Naive thymus-derived CD8-positive, alpha-beta T cell (primary cell): ENCODE measurements around the gene LUZP2. TPM values are rescaled to one million over a fixed set of nuclear protein-coding genes. Genes with fewer than 3 reads are reported as not detected.

Source experiments
- ATAC-seq, 2 donors: fragments of 150-1000 bp; cut with Tn5 transposase in 1 of 2; sonication (Bioruptor Pico), chemical (Tn5 transposase) in 1 of 2; 1 replicate in 1 of 2; 2 replicates in 1 of 2; pipeline ENCODE4 v1.10.0; 2021; ENCODE audit warnings: mild to moderate bottlenecking in 2 of 2, moderate library complexity in 2 of 2
- POLR2A ChIA-PET: fragments of 350-600 bp; sonication (Branson Sonifier 250); formaldehyde crosslinking; loops from one replicate; lab custom pipeline; 2021; ENCODE audit warnings: antibody characterized with exemption; lab: Charles Lee
- DNase-seq, 10 donors: peaks; one replicate each; pipeline versions ENCODE4 v3.0.0 to v3.0.0-alpha.2; 2020 to 2022
- H3K27ac Mint-ChIP-seq, 10 donors: one replicate each; pipeline ENCODE4 v1.8.0; 2020 to 2022; ENCODE audit warnings: mild to moderate bottlenecking in 10 of 10, mixed read lengths in 10 of 10, moderate library complexity in 4 of 10, inconsistent platforms in 1 of 10
- H3K27me3 Mint-ChIP-seq, 5 donors: one replicate each; pipeline ENCODE4 v1.8.0; 2021 to 2022; ENCODE audit warnings: mixed read lengths in 5 of 5
- H3K36me3 Mint-ChIP-seq, 3 donors: one replicate each; pipeline ENCODE4 v1.8.0; 2020 to 2022; ENCODE audit warnings: mixed read lengths in 3 of 3, mild to moderate bottlenecking in 2 of 3, inconsistent platforms in 1 of 3
- H3K4me1 Mint-ChIP-seq, 4 donors: one replicate each; pipeline ENCODE4 v1.8.0; 2021 to 2022; ENCODE audit warnings: mixed read lengths in 4 of 4
- H3K4me3 Mint-ChIP-seq, 10 donors: one replicate each; pipeline ENCODE4 v1.8.0; 2020 to 2022; ENCODE audit warnings: mild to moderate bottlenecking in 10 of 10, mixed read lengths in 10 of 10, moderate library complexity in 6 of 10, inconsistent platforms in 1 of 10
- H3K9me3 Mint-ChIP-seq, 9 donors: one replicate each; pipeline ENCODE4 v1.8.0; 2020 to 2022; ENCODE audit warnings: mixed read lengths in 9 of 9, mild to moderate bottlenecking in 3 of 9, inconsistent platforms in 1 of 9, moderate library complexity in 1 of 9
- polyA plus RNA-seq, 3 donors: library from polyadenylated mRNA; unstranded; fragments of 300-500 nt; fragmentation: Illumina TruSeq; gene quantifications; one replicate each; pipeline ENCODE4 v1.2.3, GENCODE V29; 2021
- total RNA-seq, 8 experiments: library from RNA in 2 of 8; stranded (reverse) in 2 of 8; gene quantifications; one replicate each; pipeline ENCODE4 v1.2.3 and lab custom pipeline; 2021 to 2026

Gene LUZP2
- total and polyA plus RNA-seq, 5 experiments from 2014 or later, result not detected

DNA sequence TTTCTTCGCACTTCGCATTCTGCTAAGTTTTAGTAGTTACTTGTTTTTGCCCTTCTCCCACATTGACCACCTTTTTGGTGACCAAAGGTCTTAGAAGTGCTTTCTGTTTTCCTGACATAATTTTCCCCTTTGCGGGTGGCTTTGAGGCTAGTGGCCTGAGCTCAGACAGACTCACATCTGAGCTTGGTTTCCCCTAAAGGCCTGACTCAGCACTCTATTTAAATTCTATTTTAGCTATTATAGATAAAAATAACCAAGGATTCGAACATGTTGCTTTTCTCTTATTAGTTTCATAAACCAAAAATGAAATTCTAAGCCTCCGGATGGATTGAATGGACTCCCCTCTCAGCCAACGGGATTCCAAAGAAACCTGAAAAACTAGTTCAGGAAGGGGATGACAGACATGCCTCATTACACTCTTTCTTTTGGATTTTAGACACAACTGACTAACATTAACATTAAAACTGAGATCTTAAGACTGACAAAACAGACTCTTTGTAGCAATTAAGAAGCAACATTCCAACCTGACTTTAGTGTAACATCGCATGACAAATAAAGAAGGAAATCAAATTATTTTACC lies 258.5 kb downstream of the LUZP2 start:
- POLR2A ChIA-PET, result no interaction called here
- H3K36me3 Mint-ChIP-seq, result no peaks in the 10 kb centered on the region

DNA sequence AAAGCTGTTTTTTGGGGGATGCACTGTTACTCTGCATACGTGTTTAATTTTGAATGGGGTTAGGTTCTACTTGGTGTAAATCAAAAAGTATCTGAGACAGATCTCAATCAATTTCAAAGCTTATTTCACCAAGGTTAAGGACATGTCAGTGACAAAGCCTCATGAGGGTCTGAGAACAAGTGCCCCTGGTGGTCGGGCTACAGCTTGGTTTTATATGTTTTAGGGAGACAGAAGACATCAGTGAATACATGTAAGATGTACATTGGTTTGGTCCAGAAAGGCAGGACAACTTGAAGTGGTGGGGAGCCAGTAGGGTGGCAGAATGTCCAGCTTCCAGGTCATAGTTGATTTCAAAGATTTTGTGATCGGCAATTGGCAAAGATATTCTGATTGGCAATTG lies 262.9 kb downstream of the LUZP2 start:
- no peaks in the 10 kb centered on the region for H3K36me3 Mint-ChIP-seq
- no peak overlapping the region for H3K4me3 Mint-ChIP-seq
- POLR2A ChIA-PET, result no interaction called here
- H3K4me1 Mint-ChIP-seq, result no peaks in the 10 kb centered on the region
- H3K27ac Mint-ChIP-seq, result no peak overlapping the region
- ATAC-seq (no peak), DNase-seq (no peak)
- H3K9me3 Mint-ChIP-seq, result peaks cover 0 to 13% (median 1%) of the 10 kb centered on the region in 9 donors
- no peaks in the 10 kb centered on the region for H3K27me3 Mint-ChIP-seq

More for the DNA sequence above, 258.5 kb downstream of the LUZP2 start:
- no peaks in the 10 kb centered on the region for H3K27me3 Mint-ChIP-seq
- DNase-seq, result no peak
- no peaks in the 10 kb centered on the region for H3K4me1 Mint-ChIP-seq
- H3K27ac Mint-ChIP-seq, result no peak overlapping the region
- peaks cover 0 to 13% (median 2%) of the 10 kb centered on the region in 9 donors for H3K9me3 Mint-ChIP-seq
- no peak for ATAC-seq
- H3K4me3 Mint-ChIP-seq, result no peak overlapping the region

DNA sequence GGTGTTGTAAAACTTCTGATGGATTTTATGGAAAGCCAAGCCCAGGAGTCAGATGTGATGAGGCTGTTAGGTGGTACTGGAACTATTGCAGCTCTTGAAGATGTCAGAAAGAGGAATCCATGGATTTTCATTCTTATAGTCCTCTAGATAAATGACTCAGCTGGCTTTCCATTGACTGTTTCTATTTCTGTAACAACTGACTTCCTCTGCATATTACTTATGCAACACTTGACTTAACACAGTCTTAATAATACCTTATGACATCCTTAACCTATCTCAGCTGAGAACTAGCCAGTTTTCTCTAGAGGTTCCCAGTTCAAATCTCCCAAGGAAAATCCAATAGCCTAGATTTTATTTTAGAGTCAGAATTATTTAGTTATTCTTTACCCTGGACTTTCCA lies 263.8 kb downstream of the LUZP2 start:
- no peak overlapping the region for H3K27ac Mint-ChIP-seq
- no peak for ATAC-seq
- H3K36me3 Mint-ChIP-seq, result no peaks in the 10 kb centered on the region
- POLR2A ChIA-PET, result no interaction called here
- DNase-seq, result no peak
- no peaks in the 10 kb centered on the region for H3K27me3 Mint-ChIP-seq
- H3K4me3 Mint-ChIP-seq, result no peak overlapping the region
- peaks cover 0 to 13% (median 5%) of the 10 kb centered on the region in 9 donors for H3K9me3 Mint-ChIP-seq
- no peaks in the 10 kb centered on the region for H3K4me1 Mint-ChIP-seq

DNA sequence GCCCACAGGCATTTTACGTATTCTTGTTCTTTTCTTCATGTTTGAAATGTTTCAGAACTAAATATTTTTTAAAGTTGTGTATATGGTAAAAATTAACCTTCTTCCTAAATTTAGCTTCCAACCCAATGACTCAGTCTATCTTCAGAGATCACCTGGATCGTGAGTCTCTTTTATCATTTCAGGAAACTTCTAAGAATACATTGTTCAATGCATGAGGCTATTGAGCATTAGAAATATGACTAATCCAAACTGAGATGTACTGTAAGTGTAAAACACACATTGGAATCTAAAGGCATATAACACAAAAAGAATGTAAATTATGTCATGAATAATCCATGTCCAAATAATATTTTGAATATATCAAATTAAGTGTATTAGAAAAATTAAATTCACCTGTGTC lies 265.2 kb downstream of the LUZP2 start:
- Mint-ChIP-seq H3K4me1 (no peaks in the 10 kb centered on the region), H3K27ac (no peak overlapping the region), H3K36me3 (no peaks in the 10 kb centered on the region), H3K27me3 (no peaks in the 10 kb centered on the region), H3K9me3 (peaks cover 0 to 5% (median 1%) of the 10 kb centered on the region in 9 donors), H3K4me3 (no peak overlapping the region)
- POLR2A ChIA-PET, result no interaction called here
- ATAC-seq (no peak), DNase-seq (no peak)

DNA sequence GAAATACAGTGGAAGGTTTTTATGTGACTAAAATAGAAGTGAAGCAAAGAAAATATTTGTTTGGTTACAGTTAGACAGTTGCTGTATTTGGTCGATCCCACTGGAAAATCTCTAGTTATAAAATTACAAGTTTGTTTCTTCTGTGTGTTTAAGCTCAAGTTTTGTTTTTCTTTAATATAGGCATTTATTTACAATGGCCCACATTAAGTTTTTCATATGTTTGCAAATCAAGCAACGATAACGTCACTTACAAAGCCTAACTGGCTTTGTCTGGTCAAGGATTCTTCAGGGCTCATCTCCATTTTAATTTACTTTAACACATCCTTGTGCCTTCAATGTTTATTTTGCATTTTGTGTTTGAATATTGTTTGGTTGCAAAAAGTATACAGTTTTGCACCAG lies 270.6 kb downstream of the LUZP2 start:
- no peaks in the 10 kb centered on the region for H3K4me1 Mint-ChIP-seq
- DNase-seq, result no peak
- H3K36me3 Mint-ChIP-seq, result no peaks in the 10 kb centered on the region
- POLR2A ChIA-PET, result no interaction called here
- H3K4me3 Mint-ChIP-seq, result no peak overlapping the region
- H3K27ac Mint-ChIP-seq, result no peak overlapping the region
- no peak for ATAC-seq
- no peaks in the 10 kb centered on the region for H3K27me3 Mint-ChIP-seq
- peaks cover 0 to 9% (median 4%) of the 10 kb centered on the region in 9 donors for H3K9me3 Mint-ChIP-seq

DNA sequence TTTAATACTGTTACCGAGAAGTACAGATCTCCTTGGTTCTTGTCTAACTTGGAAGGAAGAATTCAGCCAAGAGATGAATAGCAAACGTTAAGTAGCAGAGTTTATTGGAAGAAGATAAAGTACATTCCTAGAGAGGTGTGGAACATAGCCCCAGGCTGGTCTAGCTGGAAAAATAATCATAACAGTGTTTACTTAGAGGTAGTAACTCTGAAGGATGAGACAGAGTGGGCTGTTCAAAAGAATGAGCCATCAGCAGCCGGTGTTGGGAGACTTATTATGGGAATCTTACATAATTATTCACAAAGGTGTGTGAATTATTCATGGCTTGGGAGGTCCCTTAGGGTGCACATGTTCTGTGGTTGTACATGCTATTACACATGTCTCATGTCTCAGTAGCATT lies 276.5 kb downstream of the LUZP2 start:
- POLR2A ChIA-PET, result no interaction called here
- H3K27me3 Mint-ChIP-seq, result no peaks in the 10 kb centered on the region
- H3K4me3 Mint-ChIP-seq, result no peak overlapping the region
- DNase-seq (no peak), ATAC-seq (no peak)
- H3K36me3 Mint-ChIP-seq, result no peaks in the 10 kb centered on the region
- peaks cover 0 to 9% (median 3%) of the 10 kb centered on the region in 9 donors for H3K9me3 Mint-ChIP-seq
- no peaks in the 10 kb centered on the region for H3K4me1 Mint-ChIP-seq
- no peak overlapping the region for H3K27ac Mint-ChIP-seq

DNA sequence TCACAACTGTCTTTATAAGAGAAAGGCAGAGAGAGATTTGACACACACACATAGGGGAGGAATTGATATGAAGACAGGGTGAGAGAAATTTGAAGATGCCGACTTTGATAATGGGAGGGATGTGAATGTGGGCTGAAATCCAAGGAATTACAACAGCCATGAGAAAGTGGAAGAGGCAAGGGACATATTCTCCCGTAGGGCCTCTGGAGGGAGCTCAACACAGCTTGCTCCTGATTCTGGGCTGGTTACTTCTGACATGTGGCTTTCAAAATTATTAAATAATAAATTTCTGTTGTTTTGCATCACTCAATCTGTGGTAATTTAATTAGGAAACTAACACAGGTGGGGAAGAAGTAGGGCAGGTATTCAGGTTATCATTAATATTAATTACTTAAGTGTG lies 282.9 kb downstream of the LUZP2 start:
- Mint-ChIP-seq H3K4me1 (no peaks in the 10 kb centered on the region), H3K27ac (no peak overlapping the region), H3K4me3 (no peak overlapping the region), H3K27me3 (no peaks in the 10 kb centered on the region), H3K9me3 (peaks cover 0 to 5% (median 3%) of the 10 kb centered on the region in 9 donors), H3K36me3 (no peaks in the 10 kb centered on the region)
- POLR2A ChIA-PET, result no interaction called here
- DNase-seq (no peak), ATAC-seq (no peak)

DNA sequence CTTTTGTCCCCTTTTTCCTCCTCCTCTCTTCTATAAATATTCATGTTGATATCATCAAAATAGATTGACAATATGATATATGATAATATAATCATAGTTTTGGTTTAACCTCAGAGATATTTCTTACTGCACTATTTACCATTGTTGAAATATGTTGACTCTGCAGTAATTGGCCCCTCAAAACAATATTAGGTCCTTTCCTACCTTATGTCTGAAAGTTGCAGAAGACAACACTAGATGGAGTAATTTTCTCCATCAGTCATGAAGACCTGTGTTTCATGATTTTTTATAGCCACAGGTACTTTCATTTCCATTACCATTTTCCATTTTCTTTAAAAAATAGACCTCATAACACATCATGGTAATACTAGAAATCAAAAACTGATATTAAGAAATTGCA lies 284.4 kb downstream of the LUZP2 start:
- POLR2A ChIA-PET, result no interaction called here
- Mint-ChIP-seq H3K4me3 (no peak overlapping the region), H3K27ac (no peak overlapping the region), H3K9me3 (peaks cover 0 to 10% (median 3%) of the 10 kb centered on the region in 9 donors), H3K27me3 (no peaks in the 10 kb centered on the region), H3K4me1 (no peaks in the 10 kb centered on the region), H3K36me3 (no peaks in the 10 kb centered on the region)
- ATAC-seq (no peak), DNase-seq (no peak)

DNA sequence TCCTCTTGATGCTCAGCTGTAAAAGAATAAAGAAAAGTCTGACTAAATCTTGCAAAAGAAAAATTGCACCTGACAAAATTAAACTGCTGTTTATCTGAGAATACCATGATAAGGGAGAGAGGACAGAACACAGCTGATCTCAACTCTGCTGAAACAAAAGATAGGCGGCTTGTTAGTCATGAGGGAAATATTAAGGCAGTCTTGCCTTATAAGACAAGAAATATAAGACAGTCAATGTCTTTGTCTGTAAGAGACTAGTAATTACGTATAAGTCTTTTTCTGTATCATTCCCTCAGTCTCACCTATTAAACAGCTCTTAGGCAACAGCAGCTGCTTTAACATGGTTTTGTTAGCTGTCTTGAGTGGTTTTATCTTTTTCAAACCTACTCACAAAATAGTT lies 296.6 kb downstream of the LUZP2 start:
- Mint-ChIP-seq H3K9me3 (peaks cover 0 to 12% (median 2%) of the 10 kb centered on the region in 9 donors), H3K4me1 (no peaks in the 10 kb centered on the region), H3K27ac (no peak overlapping the region)

DNA sequence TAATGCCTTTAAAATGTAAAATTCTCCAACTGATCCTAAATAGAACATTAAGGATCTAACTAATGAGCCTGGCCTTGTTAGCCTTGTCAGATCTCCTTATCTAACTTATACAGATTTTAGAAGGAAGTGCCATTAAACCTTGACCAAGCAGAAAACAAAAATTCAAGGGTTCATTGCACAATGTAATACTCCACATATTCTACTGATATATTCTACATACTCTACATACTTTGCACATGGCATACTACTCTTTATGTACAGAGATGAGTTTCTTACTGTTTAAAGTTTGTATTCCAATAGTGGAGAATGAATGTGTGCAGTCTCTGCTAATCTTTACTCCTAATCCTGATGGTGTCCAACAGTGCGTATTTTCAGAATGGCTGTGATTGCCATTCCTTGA lies 297.2 kb downstream of the LUZP2 start:
- Mint-ChIP-seq H3K27me3 (no peaks in the 10 kb centered on the region), H3K4me1 (no peaks in the 10 kb centered on the region), H3K4me3 (no peak overlapping the region), H3K9me3 (peaks cover 0 to 12% (median 4%) of the 10 kb centered on the region in 9 donors), H3K27ac (no peak overlapping the region), H3K36me3 (no peaks in the 10 kb centered on the region)
- ATAC-seq (no peak), DNase-seq (no peak)
- POLR2A ChIA-PET, result no interaction called here

More for the DNA sequence above, 296.6 kb downstream of the LUZP2 start:
- DNase-seq (no peak), ATAC-seq (no peak)
- POLR2A ChIA-PET, result no interaction called here
- Mint-ChIP-seq H3K4me3 (no peak overlapping the region), H3K27me3 (no peaks in the 10 kb centered on the region), H3K36me3 (no peaks in the 10 kb centered on the region)

DNA sequence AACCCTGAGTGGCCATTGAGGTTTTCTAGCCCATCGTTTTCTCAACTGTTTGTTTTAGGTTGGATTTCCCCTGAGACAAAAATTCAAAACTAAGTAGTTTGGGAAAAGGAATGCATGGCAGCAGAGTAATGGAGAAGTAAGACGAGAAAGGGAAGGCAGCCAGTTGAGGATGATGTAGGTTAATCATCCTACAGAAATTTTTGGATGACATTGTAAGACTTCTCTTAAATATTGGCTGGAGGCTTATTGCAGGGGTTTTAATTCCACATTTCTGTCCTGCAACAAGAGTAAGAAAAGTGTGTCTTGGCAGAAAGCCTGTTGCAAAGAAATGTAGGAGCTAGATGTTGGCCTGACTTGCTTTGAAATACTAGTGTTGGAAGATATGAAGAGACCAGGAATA lies 308.8 kb downstream of the LUZP2 start:
- Mint-ChIP-seq H3K36me3 (peaks cover 0 to 4% (median 0%) of the 10 kb centered on the region in 3 donors), H3K27ac (no peak overlapping the region), H3K4me1 (no peaks in the 10 kb centered on the region), H3K9me3 (peaks cover 0 to 16% (median 12%) of the 10 kb centered on the region in 9 donors), H3K4me3 (no peak overlapping the region), H3K27me3 (no peaks in the 10 kb centered on the region)
- POLR2A ChIA-PET, result no interaction called here
- DNase-seq (no peak), ATAC-seq (no peak)

DNA sequence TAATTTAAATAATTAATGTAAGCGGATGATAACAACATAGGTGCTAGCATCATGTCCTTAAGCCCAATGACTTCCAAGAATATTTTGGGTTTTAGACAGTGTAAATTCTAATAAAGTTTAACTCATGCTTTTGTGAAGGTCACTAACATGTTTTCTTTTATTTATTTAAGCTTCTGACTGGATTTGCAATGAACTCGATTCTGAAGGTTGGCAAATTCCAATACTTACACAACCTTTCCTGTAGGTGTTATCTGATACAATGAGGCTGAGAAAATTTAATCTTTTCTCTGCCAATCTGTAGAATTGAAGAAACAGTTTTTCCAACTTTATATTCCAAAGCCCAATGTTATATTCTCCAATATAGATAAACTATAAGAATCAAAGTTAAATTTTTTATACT lies 311.3 kb downstream of the LUZP2 start:
- Mint-ChIP-seq H3K27ac (no peak overlapping the region), H3K4me3 (no peak overlapping the region), H3K9me3 (peaks cover 3 to 24% (median 14%) of the 10 kb centered on the region in 9 donors), H3K36me3 (peaks cover 0 to 8% (median 0%) of the 10 kb centered on the region in 3 donors), H3K4me1 (peaks cover 0 to 2% (median 0%) of the 10 kb centered on the region in 4 donors), H3K27me3 (no peaks in the 10 kb centered on the region)
- no peak for DNase-seq
- ATAC-seq, result no peak
- POLR2A ChIA-PET, result no interaction called here

DNA sequence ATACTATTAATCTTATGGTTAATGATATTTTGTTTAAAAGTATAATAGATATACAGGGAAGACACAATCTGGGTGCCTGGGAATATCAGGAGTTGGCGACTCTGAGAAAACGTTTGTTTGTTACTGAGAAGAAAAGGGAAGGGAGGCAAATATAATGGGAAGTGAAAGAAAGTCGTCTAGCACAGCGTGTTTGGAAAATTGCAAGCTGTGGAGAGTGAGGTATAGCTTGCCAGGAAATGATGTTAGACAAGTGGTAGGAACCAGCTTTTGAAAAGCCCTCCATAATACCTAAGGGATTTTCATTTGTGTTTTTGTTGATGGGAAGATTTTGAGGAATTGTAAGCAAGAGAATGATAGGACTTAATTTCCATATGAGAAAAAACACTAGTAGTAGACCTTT lies 322.2 kb downstream of the LUZP2 start:
- H3K4me3 Mint-ChIP-seq, result no peak overlapping the region
- DNase-seq, result no peak
- no peaks in the 10 kb centered on the region for H3K36me3 Mint-ChIP-seq
- POLR2A ChIA-PET, result no interaction called here
- peaks cover 0 to 2% (median 0%) of the 10 kb centered on the region in 5 donors for H3K27me3 Mint-ChIP-seq
- H3K4me1 Mint-ChIP-seq, result no peaks in the 10 kb centered on the region
- ATAC-seq, result no peak
- H3K9me3 Mint-ChIP-seq, result peaks cover 0 to 13% (median 10%) of the 10 kb centered on the region in 9 donors
- no peak overlapping the region for H3K27ac Mint-ChIP-seq

DNA sequence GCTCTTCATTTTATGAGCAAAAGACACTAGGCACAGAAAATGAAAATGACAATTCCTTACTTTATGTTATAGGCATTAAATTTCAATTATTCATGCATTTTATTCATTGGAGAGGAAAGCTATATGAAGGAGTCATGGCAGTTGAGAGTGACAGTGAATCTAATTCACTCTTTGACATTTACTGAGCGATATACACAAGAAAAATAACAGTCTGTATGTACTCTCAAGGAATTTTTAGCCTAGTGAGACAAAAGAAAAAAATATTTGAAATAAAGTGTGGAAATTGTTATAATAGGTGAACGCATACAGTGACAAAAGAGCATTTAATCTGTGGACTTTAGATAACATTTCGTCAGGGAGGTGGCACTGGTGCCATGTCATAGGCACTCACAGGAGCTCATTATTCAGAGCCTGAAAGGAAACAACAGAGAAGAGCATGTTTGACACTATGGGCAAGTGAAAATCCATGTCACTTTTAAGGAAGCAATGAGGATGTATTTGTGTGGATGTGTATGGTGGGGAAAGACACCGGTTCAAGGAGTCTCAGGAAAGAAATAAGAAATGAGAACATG lies 323.1 kb downstream of the LUZP2 start:
- Mint-ChIP-seq H3K27me3 (peaks cover 0 to 2% (median 0%) of the 10 kb centered on the region in 5 donors), H3K27ac (no peak overlapping the region), H3K4me3 (no peak overlapping the region), H3K4me1 (no peaks in the 10 kb centered on the region), H3K36me3 (no peaks in the 10 kb centered on the region), H3K9me3 (peaks cover 0 to 11% (median 6%) of the 10 kb centered on the region in 9 donors)
- POLR2A ChIA-PET, result no interaction called here
- no peak for DNase-seq
- no peak for ATAC-seq
